Right lobe of liver (tissue), 4 donors: ENCODE data around the gene HS3ST1.

ENCODE experiments used
- CTCF ChIP-seq, 4 donors: fragments of 200-600 bp in 3 of 4; fragments of 450-650 bp in 1 of 4; IDR thresholded peaks; one replicate each; pipeline versions ENCODE4 v1.5.1 to v1.8.0; 2016 to 2022; ENCODE audit warnings: antibody characterized with exemption in 4 of 4, mild to moderate bottlenecking in 2 of 4
- POLR2A ChIP-seq: fragments of 450-650 bp; IDR thresholded peaks from one replicate; pipeline ENCODE4 v1.6.1; 2017; ENCODE audit warnings: antibody characterized with exemption, mild to moderate bottlenecking
- donor health status: DM: no; HTN: no; CAD: no.
- donor health status: DM: no; HTN: no; CAD: no.
- donor health status: DM: no; HTN: yes; CAD: no.

- TF ChIP-seq POLR2A (no peak), CTCF (IDR thresholded peaks at IDR 0.05) (no peak)
Measured at GRCh38 chr4:11439836-11440235, 11.1 kb upstream of the HS3ST1 start.
